ENCODE data around the gene IPO13. TPM values are rescaled to one million over a fixed set of nuclear protein-coding genes. Genes with fewer than 3 reads are reported as not detected.

The IPO13 gene
- total RNA-seq, 1 donor from 2014 or later = 14.8 TPM

GRCh38 chr1:43949678-43950077 is 2.9 kb downstream of the IPO13 start:
- DNase-seq = no peak

GRCh38 chr1:43951021-43951985 is 4.6 kb downstream of the IPO13 start:
- no peak for DNase-seq

- no peak for DNase-seq
These were observed 6.1 kb downstream of the IPO13 start for GRCh38 chr1:43952731-43953346.

- no peak for DNase-seq
These were observed 6.6 kb downstream of the IPO13 start for GRCh38 chr1:43953361-43953760.

DNA sequence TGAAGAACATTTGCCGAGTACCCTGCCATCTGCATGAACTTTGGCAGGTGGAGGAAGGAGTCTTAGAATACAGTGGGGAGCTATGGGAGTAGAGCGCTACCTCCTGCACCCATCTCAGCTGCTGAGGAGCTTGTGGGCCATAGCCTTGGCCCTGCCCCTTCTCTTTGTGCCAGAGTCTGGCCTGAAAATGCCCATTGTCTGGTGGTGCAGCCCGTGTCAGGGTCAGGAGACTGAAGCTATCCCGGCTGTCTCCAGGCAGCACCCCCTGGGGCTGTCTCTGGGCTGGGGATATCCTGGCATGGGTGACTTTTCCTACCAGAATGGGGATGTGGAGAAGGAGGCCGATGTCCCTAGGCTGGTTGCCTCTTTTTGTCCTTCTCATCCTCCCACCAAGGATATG is 7.3 kb downstream of the IPO13 start:
- no peak for DNase-seq

DNA sequence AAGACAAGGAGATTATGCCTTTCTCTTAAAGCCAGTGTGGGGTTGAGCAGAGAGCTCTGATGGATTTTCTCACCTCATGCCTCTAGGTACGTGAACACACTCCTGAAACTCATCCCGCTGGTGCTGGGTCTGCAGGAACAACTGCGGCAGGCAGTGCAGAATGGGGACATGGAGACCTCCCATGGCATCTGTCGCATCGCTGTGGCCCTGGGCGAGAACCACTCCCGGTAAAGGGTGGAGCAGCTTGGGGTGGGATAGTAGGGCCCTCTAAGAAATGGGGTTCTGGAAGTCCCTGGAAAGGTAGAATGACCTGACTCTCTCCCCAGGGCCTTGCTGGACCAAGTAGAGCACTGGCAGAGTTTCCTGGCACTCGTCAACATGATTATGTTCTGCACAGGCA is 9.5 kb downstream of the IPO13 start:
- DNase-seq = no peak

GRCh38 chr1:43957407-43958040 is 10.8 kb downstream of the IPO13 start:
- no peak for DNase-seq

DNA sequence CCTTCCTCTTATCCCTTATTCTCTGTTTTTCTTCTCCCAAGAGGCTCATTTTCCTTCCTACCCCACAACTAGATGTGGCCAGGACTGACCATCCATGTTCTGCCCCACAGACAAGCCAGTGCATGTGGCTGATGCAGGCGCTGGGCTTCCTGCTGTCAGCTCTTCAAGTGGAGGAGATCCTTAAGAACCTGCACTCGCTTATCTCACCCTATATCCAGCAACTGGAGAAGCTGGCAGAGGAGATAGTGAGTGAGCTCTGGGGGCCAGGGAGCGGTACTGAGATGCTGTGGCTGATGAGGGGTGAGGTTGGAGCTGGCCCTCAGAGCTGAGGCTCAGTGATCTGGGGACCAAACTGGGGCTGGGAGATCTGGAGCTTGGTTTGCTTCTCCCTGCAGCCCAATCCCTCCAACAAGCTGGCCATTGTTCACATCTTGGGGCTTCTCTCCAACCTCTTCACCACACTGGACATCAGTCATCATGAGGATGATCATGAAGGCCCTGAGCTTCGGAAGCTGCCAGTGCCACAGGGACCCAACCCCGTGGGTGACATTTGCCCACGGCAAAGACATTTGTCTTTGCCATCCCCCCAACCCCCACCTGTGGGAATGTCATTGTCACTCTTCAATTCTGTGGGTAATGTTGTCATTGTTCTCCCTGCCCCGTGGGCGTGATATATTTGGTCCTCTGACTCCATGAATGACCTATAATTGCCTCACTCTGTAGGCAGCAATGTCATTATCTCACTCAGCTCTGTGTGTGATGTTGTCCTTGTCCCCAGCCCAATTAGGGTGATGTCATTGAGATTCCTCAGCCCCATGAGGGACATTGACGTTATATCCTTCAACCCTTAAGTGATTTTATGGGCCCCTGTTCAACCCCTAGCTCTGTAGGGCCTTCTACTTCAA is 11.9 kb downstream of the IPO13 start:
- no peak for DNase-seq

- DNase-seq = no peak
These were observed 14.0 kb downstream of the IPO13 start for GRCh38 chr1:43960798-43961197.

DNA sequence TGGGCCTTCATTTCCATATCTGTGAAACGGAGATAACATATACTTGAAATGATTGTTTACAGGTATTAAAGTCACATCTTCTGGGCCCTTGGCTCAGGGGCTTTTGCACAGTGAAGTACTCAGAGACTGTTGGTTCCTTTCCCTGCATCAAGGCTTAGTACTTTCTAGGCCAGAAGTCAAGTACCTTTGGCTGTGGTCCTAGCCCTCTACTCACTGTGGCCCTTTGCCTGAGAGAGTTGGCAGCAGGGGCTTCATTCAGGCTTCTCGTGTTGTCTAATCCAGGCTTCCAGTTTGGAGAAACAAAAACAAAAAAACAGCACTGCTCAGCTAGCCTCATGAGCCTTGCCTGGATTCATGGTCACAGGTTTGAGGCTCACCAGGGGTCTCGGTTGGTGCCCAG is 14.9 kb downstream of the IPO13 start:
- DNase-seq = no peak

GRCh38 chr1:43962324-43962723 is 15.6 kb downstream of the IPO13 start:
- no peak for DNase-seq

DNA sequence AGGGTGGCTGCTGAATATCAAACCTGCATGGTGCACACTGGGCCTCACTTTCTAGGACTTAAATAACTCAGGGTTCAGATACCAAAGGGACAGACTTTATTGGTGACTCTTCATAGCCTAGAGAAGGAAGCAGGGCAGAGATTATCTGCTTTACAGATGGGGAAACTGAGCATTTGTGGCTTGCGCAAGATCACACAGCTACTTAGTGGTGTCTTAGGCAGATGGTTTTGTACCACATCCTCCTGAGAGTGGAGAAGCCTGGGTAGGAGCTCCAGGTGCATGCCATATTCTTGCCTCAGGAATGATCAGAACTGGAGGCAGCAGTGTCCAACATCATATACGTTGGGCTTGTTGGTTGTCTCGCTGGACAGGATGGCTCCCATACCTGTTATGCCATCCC is 16.3 kb downstream of the IPO13 start:
- no peak for DNase-seq

DNA sequence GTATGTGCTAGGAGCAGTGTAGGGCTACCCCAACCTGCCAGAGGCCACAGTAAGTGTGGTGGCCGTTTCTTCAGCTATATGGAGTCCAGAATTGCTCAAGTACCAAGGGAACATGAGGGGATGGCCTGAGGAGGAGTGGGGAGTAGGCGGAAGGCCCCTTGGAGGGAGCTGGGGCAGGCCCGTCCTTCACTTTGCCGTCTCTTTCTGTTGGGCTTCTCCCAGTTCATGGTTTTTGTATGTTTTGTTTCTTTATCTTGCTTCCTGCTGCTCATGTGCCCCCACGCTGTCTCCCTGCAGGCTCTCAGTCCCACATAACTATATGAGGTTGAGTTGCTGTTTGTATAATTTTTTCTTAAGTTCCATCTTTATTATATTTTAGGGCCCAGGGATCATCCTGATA is 17.1 kb downstream of the IPO13 start:
- DNase-seq = no peak

- no peak for DNase-seq
These were observed 18.6 kb downstream of the IPO13 start for GRCh38 chr1:43965316-43965715.

GRCh38 chr1:43968348-43968948 is 21.7 kb downstream of the IPO13 start:
- DNase-seq = peak; percentile 61

- no peak for DNase-seq
These were observed 22.6 kb downstream of the IPO13 start for GRCh38 chr1:43969416-43969745.

DNA sequence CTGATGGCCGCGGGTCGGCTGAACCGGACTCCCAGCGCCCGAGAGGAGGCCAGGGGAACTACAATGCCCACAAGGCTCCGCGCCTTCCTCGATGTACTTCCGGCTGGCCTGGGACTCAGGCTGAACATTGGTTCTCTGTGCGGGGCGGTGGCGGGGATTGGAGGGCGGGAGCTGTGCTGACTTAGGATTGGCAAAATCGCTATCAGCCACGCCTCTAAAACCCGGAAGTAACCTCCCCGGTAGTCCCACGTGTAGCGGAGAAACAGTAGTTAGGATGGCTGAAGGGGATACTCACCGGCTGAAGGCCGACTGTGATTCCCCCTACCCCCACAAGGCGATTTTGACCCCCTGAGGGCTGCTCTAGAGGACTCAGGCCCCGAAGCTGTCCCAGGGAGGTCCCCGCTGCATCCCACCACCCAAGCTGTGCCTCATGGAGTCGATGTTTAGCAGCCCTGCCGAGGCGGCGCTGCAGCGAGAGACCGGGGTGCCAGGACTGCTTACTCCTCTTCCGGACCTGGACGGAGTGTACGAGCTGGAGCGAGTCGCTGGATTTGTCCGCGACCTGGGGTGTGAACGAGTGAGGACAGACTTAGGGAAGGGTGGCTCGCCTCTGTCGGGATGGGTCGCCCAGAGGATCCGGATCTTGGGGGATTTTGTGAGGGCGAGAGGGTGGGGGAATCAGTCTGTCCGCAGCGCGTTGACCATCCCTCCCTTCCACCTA is 23.2 kb downstream of the IPO13 start, which contains the start of gene DPH2:
Gene DPH2, plus strand, starts transcription at position 265 of the 721 bp plus-strand sequence. Its CDS starts 166 bp downstream, at position 431.
- peak; percentile 98 for DNase-seq

GRCh38 chr1:43970502-43970901 is 23.8 kb downstream of the IPO13 start:
- no peak for DNase-seq

DNA sequence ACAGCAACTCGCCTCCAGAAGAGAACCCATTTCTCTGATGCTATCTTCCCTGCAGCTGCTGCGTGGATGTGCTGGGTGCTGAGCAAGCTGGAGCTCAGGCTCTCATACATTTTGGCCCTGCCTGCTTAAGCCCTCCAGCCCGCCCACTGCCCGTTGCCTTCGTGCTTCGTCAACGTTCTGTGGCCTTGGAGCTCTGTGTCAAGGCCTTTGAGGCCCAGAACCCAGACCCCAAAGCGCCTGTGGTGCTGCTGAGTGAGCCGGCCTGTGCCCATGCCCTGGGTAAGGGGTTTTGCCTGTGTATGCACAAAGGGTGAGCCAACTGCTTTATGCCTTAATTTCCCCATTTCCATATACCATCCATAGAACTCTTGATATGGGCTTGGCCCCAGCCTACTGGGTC is 24.2 kb downstream of the IPO13 start:
- DNase-seq = no peak

GRCh38 chr1:43971336-43971980 is 24.7 kb downstream of the IPO13 start:
- no peak for DNase-seq

- DNase-seq = peak; percentile 36
These were observed 27.3 kb downstream of the IPO13 start for GRCh38 chr1:43973981-43974442.

Data from dermis blood vessel endothelial cell (primary cell).